ENCODE measurements around the gene ZNF678.
"Not testable (repeated sequence)": the region's sequence is repeated elsewhere in the genome, so short reads cannot be mapped to it uniquely, and the experiment has no call there.

ZNF678 gene

GRCh38 chr1:227576189-227576588 lies 12.8 kb downstream of the ZNF678 start:
- TF ChIP-seq CTCF (conservative IDR thresholded peaks at IDR 0.05; ENCODE audit: low read depth, low read length), result no peak
- H3K4me3 ChIP-seq (ENCODE audit: low read length), result no peak overlapping the region
- DNase-seq (ENCODE audit: low read depth), result no peak

- H3K4me3 ChIP-seq (ENCODE audit: low read length), result no peak overlapping the region
- DNase-seq (ENCODE audit: low read depth), result no peak
- TF ChIP-seq CTCF (conservative IDR thresholded peaks at IDR 0.05; ENCODE audit: low read depth, low read length), result no peak
These were observed 14.1 kb downstream of the ZNF678 start for GRCh38 chr1:227577500-227577899.

DNA sequence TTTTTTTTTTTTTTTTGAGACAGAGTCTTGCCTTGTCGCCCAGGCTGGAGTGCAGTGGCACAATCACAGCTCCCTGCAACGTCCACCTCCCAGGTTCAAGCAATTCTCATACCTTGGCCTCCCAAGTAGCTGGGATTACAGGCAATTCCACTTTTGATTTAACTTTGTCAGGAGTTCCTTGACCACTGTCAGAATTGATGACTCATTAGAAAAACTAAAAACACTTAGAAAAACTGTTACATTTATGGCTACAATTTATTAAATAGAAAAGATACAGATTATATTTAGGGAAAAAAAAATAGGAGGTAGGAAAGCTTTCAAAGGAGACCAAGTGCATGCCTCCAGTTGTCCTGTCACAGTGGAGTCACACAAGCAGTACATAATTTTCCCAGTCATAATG lies 20.0 kb downstream of the ZNF678 start:
- DNase-seq (ENCODE audit: low read depth), result no peak
- H3K4me3 ChIP-seq (ENCODE audit: low read length), result no peak overlapping the region
- TF ChIP-seq CTCF (conservative IDR thresholded peaks at IDR 0.05; ENCODE audit: low read depth, low read length), result no peak

DNA sequence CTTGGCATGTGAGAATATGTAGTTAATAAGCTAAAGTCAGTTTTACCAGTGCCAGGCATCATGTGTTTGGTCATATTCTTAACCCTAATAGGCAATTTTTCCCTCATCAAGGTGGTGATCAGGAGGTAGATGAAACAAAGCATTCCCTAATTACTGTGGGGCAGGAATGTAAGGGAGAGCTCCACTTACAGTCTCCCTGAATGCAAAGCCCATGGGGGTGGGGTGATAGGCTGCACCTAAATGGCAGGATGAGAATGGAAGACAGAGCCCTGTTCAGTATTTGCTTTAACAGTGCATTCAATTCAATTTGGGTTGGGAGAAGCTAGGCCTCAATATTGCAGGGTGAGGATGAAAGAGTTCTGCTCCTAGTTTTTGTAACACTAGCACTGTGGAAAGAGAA lies 23.4 kb downstream of the ZNF678 start:
- H3K4me3 ChIP-seq (ENCODE audit: low read length), result no peak overlapping the region
- DNase-seq (ENCODE audit: low read depth), result no peak
- no peak for TF ChIP-seq CTCF (conservative IDR thresholded peaks at IDR 0.05; ENCODE audit: low read depth, low read length)

- no peak overlapping the region for H3K4me3 ChIP-seq (ENCODE audit: low read length)
- TF ChIP-seq CTCF (conservative IDR thresholded peaks at IDR 0.05; ENCODE audit: low read depth, low read length), result no peak
- no peak for DNase-seq (ENCODE audit: low read depth)
These were observed 24.6 kb downstream of the ZNF678 start for GRCh38 chr1:227587968-227588367.

GRCh38 chr1:227588769-227589168 lies 25.4 kb downstream of the ZNF678 start:
- DNase-seq (ENCODE audit: low read depth); H3K4me3 ChIP-seq (ENCODE audit: low read length): not testable (repeated sequence)

GRCh38 chr1:227589777-227590176 lies 26.4 kb downstream of the ZNF678 start:
- H3K4me3 ChIP-seq (ENCODE audit: low read length), result not testable (repeated sequence)

GRCh38 chr1:227596222-227596621 lies 32.9 kb downstream of the ZNF678 start:
- H3K4me3 ChIP-seq (ENCODE audit: low read length); DNase-seq (ENCODE audit: low read depth): not testable (repeated sequence)

More at GRCh38 chr1:227589777-227590176, 26.4 kb downstream of the ZNF678 start:
- not testable (repeated sequence) for DNase-seq (ENCODE audit: low read depth)

DNA sequence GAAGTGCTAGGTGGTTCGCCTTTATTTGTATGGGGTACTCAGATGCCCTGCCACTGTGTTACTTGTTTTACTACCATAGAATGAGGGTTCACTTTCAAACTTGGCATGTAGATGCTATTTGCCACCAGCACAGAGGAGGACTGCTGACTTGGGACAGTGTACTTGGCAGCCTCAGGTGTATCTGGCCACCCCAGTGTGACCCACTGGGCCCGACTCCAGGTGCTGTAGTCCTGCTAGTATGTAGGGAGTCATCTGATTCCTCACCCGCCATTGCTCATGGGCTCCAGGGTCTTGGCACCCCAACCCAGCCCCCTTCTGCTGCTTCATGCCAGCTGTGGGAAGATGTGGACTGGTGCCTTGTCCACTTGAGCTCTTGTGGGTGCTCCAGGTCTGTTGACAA lies 40.0 kb downstream of the ZNF678 start:
- H3K4me3 ChIP-seq (ENCODE audit: low read length), result no peak overlapping the region
- TF ChIP-seq CTCF (conservative IDR thresholded peaks at IDR 0.05; ENCODE audit: low read depth, low read length), result no peak

More for the DNA sequence above, 40.0 kb downstream of the ZNF678 start:
- no peak for DNase-seq (ENCODE audit: low read depth)
